OCI-LY1 (cell line): ENCODE results near the gene TLCD3B.

Source experiments
- EZH2 ChIP-seq: fragments of 200-600 bp; sonication (generic), shearing (Covaris generic); IDR thresholded peaks from 2 replicates; pipeline ENCODE4 v1.8.0; 2017; ENCODE audit warnings: borderline replicate concordance, mixed run types, mild to moderate bottlenecking, antibody characterized with exemption, low read length, moderate library complexity, mixed read lengths
- TF ChIP-seq, protein P1 (sequence below): fragments of 200-600 bp; sonication (generic), shearing (Covaris generic); IDR thresholded peaks from 2 replicates; pipeline ENCODE4 v1.5.1; 2017; ENCODE audit warnings: mild to moderate bottlenecking, antibody characterized with exemption, low read length, moderate library complexity, mixed read lengths

DNA sequence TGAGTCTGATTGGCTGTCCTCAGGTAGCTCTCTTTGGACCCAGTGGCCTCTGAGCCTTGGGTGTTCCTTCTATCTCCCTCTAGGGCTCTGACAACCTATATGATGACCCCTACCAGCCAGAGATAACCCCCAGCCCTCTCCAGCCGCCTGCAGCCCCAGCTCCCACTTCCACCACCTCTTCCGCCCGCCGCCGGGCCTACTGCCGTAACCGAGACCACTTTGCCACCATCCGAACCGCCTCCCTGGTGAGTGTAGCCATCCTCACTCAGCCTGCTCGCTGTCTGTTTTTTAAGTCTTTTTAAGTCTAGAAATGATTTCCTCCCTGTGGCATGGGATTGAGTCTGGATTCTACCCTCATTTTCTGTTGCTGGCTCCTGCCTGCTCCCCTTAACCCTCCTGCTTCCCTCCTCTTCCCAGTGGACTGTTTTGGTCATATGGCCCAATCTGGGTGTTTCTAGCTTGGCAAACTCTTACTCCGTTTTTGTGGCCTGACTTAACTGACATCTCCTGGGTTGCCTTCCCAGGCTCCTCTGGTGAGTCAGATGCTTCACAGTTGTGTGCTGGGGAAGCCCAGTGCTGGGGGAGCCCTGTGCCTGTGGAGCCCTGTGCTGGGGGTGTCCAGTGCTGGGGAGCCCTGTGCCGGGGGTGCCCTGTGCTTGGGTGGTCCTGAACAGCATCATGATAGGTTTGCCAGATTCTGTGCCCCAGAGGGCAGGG is 47.5 kb downstream of the TLCD3B start:
- TF ChIP-seq, protein P1, sequence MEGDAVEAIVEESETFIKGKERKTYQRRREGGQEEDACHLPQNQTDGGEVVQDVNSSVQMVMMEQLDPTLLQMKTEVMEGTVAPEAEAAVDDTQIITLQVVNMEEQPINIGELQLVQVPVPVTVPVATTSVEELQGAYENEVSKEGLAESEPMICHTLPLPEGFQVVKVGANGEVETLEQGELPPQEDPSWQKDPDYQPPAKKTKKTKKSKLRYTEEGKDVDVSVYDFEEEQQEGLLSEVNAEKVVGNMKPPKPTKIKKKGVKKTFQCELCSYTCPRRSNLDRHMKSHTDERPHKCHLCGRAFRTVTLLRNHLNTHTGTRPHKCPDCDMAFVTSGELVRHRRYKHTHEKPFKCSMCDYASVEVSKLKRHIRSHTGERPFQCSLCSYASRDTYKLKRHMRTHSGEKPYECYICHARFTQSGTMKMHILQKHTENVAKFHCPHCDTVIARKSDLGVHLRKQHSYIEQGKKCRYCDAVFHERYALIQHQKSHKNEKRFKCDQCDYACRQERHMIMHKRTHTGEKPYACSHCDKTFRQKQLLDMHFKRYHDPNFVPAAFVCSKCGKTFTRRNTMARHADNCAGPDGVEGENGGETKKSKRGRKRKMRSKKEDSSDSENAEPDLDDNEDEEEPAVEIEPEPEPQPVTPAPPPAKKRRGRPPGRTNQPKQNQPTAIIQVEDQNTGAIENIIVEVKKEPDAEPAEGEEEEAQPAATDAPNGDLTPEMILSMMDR: no peak
- no peak for TF ChIP-seq EZH2
